HS-27A (cell line): ENCODE results near the gene UNC5B.

Experiments
- DNase-seq: peaks from one replicate; pipeline ENCODE4 v3.0.0-alpha.2; 2012; ENCODE audit warnings: low read depth, missing footprints

Gene UNC5B

DNA sequence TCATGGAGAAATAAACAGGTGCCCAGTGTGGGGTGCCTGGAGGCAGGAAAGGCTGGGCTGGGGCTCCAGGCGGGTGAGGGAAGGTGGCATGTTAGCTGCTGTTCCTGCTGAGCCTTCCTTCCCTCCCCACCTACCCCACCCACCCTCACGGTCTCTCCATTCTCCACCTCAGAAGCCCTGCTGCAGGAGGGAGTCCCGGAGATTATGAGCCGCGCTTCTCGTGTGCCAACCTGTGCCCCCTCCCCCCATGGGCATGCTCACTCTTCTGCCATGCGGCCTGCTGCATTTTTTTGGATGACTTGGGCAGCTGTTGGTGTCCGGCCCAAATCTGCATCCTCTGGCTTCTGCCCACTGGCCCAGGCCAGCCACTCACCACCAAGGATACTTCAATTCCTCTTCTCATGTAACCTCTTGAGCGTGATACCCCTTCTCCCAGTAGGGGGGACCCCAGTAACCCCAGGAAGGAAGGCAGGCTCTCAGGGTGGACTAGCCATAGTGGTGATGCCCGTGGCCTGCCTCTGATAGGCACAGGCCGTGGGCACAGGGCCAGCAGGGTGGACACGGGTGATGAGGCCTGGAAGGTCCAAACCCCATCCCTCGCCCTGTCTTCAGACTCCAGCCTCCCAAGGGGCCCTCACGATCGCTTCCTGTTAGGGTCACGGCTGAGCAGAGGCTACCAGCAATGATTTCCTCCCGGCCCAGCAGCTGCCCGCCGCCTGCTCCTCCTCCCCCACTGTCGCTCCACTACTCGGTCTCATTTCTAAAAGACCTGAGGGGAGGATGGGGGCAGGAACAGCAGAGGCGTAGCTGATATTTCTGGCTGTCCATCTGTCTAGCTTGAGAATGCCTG lies 27.8 kb downstream of the UNC5B start:
- DNase-seq = no peak

DNA sequence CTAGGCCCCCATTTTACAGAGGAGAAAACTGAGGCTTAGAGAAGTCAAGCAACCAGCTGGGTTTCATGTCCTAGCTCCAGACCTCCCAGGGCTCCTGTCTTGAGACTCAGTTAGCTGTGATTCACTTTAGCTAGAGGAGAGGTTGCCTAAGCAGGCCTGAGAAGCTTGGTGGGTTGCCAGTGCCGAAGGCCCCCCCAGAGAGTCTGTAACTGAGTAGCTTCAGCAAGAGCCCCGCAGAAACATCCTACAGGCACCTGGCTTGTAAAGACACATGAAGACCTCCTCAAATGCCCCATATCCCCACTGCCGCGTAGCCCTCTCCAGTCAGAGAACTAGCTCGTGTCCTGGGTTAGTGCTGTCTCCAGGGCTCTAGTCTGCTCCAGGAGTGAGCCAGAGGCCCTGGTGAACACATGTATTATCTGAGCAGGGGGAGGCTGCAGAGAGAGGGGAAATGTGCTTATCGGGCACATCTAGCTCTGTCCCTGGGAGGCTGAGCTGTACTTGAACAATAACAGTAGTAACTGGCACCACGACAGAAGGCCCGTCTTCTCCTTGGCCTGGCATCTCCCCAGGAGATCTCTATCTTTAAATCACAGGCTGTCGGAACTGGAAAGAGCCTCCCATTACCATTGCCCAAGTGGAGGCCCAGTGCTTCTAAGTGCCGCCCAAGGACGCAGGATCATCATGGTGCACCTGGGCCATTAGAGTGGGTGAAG lies 28.9 kb downstream of the UNC5B start:
- no peak for DNase-seq

DNA sequence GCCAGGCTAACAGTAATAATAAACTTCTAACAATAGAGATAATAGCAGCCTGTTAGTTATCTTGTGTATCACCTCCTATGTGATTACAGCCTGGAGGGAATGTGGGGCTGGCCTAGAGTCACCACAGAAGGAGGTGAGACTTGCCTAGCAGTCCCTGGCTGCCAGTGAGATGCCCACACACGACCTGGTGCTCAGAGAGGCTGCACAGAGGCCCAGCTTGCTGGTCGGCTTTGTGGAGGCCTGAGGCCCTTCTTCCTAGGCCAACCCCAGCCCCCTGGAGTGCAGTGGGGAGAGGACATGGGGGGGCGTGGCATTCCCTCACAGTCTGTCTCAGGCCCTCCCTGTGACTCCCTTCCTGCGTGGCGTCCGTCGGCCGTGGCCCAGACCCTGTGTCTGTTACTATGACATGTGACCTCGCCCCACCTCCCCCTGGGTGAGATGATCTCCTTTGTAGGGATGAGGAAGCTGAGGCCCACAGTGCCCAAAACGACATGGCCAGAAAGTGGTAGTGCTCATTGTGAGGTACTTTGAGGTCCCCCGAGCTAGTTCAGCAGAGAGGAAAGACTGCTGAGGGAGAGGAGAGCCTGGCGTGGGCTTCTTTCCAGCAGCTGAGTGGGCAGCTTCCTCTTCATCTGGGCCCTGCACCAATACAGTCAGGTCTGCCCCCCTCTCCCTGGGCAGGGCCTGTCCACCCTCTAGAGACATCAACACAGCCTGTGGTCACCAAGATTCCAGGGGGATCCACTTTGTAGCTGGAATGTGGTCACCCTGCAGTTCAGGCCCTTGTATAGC lies 29.7 kb downstream of the UNC5B start:
- no peak for DNase-seq

DNA sequence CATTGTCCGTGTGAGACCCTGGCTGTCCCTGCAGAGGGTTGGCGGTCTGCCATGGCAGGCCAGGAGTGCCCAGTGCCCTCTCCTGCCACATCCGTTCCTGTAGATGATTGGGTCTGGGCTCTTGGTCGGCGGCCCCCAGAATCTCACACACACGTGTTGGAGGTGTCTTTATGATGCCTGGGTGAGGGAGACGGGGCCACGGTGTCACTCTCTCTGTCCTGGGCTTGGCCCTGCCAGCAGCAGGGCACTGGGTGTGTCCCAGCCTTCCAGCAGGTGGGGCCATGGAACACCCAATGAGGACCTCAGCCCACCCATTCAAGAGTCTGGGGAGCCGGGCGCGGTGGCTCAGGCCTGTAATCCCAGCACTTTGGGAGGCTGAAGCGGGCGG lies 30.2 kb downstream of the UNC5B start:
- DNase-seq = no peak

DNA sequence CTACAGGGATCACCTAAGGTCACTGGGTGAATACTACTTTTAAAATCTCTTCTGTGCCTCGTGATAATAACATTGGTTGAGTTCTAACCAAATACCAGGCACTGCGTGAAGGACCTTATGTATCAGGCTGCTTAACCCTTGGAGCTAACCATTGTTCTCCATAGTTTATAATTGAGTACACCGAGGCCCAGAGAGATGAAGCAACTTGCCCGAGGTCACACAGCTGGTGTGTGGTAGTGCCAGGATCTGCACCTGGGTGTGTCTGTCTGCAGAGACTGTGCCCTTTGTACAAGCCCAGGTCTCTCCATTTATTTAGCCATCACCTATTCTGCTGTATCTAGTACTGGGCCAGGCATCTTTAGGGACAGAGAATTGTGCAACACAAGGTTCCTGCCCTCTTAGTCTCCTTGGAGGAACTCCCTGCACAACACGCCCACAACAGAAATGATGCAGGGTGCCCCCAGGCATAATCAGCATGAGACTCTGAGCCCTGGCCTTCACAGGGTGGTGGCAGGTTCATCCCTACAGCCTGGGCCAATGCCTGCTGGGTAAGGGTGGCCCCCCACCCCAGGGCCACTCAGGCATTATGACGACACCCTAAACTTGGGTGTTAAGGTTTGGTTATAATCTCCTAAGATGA lies 31.5 kb downstream of the UNC5B start:
- DNase-seq = no peak

DNA sequence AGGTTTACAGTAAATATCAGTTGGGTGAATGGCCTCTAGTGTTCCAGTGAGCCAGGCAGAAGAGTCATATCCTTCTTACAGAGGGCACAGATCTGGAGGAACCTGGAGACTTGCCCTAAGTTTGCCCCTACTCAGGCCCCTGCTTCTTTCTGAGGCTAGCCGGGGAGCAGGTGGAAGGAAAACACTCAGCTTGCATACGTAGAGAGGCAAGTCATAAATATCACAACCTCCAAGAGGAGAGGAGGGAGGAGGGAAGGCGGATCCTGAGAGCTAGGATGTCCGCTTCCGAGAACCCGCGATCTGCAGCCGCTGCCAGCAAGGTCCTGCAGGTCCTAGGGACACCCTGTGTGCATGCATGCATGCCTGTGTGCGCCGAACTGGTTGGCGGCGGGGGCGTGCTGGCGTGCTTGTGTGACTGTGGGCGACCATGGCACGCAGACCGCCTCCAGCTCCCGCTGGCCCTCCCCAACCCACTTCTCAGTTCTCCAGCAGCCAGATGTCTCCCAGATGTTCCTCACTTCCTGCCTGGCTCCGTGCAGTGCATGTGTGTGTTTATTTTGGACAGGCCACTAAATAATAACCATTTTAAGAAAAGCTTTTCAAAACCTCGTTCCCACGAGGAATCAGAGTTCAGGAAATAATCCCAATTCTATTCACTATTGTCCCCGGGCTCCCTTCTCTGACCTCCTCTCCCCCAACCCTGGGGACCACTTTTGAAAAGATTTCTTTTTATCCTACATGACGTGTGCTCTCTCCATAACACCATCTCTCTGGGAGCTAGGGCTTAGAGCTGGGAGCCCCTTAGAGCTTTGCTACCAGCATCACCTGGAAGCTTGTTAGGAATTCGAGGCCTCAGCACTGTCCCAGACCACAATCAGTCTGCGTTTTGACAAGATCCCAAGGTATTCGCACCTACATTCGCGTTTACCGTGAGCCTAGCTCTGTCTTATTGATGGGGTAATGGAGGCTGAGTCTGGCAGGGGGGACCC lies 32.4 kb downstream of the UNC5B start:
- DNase-seq = no peak

DNA sequence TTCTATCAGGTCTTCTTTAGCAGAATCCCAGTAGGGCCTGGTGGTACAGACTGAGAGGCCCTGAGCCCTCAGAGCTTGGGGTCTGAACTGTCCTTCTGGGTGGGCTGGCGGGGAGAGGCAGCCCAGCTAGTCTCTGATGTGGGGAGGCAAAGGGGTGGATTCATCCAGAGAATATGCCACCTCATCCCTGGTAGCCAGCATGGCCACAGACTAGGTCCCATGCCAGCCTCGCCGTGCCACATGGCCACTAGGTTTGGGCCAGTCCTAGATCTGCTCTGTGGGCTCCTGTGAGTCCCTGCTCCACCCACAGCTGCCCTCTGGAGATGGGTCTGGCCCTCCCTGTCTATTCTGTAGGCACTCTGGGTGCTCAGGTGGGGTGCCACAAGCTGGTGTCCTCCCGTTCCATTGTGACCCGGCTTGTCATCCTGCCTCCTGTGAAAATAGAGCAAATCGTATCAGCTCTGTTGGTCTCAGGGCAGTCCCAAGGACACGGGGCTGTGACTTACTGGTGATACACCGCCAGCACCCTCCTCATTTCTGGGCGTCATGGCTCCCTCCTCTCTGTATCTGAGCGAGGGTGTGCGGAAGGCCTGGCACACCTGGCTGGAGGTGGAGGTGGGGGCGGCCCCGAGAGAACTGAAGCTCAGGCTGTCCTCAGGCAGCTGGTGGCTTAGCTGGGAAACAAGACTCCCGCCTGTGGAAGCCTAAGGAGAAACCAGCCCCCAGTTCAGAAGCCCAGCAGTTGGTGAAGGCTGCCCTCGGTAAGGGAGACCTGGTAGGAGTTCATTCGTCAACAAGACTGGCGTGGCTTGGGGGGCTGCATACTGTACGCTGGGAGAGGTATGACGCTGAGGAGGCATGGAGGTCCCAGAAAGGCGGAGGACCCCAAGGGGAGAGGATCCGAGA lies 33.3 kb downstream of the UNC5B start:
- DNase-seq = no peak

DNA sequence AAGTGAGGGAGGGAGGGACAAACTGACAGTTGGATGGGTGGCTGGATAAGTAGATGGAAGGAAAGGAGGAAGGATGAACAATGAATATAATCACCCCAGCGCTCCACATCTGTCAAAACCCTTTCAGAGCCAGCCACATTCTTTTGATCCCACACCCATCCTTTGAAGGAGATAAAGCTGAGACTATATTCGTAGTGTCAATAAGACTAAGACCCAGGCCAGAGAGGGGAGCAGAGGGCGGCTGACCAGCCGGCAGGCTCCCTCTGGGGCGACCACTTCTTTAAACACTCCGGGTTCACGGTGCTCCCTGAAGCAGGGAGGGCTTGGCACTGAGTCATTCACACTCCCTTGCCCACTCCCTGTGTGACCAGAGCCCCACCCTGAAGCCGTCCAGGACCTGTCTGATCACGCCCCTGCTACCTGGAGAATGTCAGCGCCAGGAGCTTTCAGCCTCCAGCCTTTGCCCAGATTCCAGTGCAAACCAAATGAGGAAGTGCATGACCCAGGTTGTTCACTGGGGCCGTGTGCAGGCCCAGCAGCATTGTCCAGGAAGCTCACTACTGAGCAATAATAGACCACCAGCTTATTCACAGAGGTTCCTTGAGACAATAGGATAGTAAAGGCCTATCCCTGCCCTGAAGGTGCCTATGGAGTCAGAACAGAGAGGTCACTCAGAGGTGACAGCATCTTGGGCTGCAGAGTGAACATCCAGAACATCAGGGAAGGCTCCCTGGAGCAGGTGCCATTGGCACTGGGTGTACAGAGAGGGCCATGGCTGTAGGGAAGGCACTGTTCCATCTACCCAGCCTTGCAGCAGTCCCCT lies 34.4 kb downstream of the UNC5B start:
- DNase-seq = no peak

DNA sequence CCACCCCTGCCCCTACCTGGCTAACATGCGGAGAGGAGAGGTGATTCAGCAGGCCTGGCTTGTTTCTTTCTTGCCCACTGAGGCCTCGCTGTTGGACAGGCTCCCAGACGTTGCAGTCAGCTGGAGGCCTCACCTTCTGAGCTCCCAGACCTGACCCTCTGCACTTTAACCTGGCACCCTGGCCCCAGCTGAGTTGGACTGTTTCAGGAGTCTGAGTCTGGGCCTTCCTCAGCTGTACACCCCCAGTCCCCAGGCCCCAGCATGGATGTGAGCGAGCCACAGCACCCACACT lies 35.0 kb downstream of the UNC5B start:
- no peak for DNase-seq

- no peak for DNase-seq
These were observed 35.4 kb downstream of the UNC5B start for GRCh38 chr10:71247804-71248203.

GRCh38 chr10:71248210-71248609 lies 35.8 kb downstream of the UNC5B start:
- no peak for DNase-seq

DNA sequence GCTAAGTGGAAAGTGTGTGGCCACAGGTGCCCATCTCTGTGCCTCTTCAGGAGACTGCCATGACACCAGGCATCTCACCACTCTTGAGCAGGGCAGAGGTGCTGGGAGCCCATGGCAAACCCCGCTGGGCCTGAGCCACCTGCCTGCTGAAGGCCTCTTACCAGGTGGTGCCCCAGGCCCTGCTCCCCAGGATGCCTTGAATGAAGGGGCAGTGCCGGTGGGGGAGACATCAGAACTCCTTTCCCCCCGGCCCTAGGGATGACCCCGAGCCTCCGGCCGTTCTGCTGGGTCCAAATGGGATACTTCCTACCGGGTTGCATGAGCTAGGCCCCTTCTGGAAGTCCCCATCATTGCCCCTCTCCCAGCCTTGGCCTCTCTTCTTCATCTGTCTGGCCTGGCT lies 37.6 kb downstream of the UNC5B start:
- DNase-seq = no peak

GRCh38 chr10:71250405-71250804 lies 38.0 kb downstream of the UNC5B start:
- no peak for DNase-seq

DNA sequence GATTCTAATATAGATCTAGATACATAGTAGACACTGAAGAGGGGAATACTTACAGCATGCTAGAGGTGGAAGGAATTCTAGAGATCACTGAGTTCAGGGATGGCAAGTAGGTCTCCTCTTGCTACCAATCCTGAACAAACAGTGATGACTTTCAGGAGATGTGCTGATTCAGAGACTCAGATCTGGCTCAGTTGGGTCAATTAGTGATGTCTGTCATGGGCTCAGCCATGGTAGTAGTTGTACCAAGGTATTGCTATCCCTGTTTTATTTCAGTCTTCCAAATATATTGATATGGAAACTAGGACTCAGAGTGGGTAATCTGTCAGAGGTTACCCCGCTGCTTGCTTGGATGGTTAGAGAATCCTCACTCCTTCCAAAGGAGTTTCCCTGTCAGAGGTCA lies 38.5 kb downstream of the UNC5B start:
- no peak for DNase-seq

DNA sequence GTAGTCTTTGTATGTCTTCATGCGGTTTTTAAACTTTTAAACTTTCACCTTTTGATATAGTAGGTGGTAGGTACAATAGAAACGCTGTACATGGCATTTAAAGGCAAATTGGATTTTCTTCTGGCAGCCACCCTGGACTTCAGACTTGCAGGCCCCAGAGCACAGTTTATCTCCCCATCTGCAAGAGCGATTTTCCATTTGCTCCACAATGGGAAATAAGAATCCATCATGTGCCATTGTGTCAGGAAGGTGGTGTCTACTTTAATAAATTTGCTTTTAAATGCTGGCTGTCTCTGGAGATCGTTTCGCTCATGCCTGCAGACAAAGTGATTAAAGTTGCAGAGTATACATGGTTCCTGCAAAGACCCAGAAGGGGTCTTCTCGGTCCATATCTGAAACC lies 38.9 kb downstream of the UNC5B start:
- no peak for DNase-seq

DNA sequence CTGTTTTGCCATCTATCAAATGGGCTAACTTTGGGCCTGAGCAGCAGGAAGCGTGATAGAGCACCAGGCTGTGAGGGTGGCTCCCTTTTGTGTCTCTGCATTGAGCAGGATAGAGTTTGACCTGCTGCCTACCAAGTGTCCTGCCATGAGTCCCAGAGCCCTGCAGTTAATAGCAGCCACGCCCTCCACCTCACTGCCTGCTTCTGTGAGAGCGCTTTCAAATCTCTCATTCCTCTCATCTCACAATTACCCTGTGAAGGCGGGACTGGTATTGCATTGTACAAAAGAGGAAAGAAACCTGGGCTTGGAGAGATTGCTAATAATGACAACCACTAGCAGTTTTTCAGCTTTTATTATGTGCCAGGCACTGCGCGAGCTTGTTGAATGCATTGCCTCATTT lies 39.9 kb downstream of the UNC5B start:
- DNase-seq = no peak

- DNase-seq = no peak
These were observed 41.8 kb downstream of the UNC5B start for GRCh38 chr10:71253981-71254818.

- no peak for DNase-seq
These were observed 42.6 kb downstream of the UNC5B start for GRCh38 chr10:71254834-71255549.
